Measurements from ENCODE around the gene BABAM2.

Gene BABAM2

GRCh38 chr2:28164280-28164801 is 273.8 kb downstream of the BABAM2 start:
- DNase-seq (ENCODE audit: low read depth in 2 of 2), result peak; percentile 34 to 53
- no peak overlapping the region for H3K4me3 ChIP-seq (replicated peaks in 1 of 2; ENCODE audit: low read depth in 2 of 2, low read length in 2 of 2)
- TF ChIP-seq, protein P1, sequence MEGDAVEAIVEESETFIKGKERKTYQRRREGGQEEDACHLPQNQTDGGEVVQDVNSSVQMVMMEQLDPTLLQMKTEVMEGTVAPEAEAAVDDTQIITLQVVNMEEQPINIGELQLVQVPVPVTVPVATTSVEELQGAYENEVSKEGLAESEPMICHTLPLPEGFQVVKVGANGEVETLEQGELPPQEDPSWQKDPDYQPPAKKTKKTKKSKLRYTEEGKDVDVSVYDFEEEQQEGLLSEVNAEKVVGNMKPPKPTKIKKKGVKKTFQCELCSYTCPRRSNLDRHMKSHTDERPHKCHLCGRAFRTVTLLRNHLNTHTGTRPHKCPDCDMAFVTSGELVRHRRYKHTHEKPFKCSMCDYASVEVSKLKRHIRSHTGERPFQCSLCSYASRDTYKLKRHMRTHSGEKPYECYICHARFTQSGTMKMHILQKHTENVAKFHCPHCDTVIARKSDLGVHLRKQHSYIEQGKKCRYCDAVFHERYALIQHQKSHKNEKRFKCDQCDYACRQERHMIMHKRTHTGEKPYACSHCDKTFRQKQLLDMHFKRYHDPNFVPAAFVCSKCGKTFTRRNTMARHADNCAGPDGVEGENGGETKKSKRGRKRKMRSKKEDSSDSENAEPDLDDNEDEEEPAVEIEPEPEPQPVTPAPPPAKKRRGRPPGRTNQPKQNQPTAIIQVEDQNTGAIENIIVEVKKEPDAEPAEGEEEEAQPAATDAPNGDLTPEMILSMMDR (IDR thresholded peaks at IDR 0.05; ENCODE audit: low read depth, low read length), result no peak

DNA sequence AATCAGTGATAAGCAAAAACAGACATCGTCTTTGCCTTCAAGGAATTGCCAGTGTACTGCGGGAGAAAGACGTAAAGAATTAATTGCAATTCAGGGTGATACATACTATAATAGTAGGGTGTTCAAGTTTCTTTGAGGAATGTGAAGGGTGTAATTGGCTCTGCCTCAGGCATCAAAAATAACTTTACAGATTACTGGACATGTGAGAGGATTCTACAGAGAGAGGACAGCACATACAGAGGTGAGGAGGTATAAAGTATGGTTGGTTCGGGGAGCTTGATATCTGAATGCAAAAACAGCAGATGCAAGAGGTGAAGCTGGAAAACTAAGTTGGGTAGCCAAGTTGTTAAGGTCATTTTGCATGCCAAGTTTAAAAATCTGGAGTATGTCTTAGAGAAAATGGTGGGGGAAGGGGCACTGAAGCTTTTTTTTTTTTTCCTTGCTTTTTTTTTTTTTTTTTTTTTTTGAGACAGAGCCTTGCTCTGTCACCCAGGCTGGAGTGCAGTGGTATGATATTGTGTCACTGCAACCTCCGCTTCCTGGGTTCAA is 274.6 kb downstream of the BABAM2 start:
- peak in 1 of 2 donors; percentile 41 for DNase-seq (ENCODE audit: low read depth in 2 of 2)
- no peak overlapping the region for H3K4me3 ChIP-seq (replicated peaks in 1 of 2; ENCODE audit: low read depth in 2 of 2, low read length in 2 of 2)
- TF ChIP-seq, protein P1 (IDR thresholded peaks at IDR 0.05; ENCODE audit: low read depth, low read length), result no peak

DNA sequence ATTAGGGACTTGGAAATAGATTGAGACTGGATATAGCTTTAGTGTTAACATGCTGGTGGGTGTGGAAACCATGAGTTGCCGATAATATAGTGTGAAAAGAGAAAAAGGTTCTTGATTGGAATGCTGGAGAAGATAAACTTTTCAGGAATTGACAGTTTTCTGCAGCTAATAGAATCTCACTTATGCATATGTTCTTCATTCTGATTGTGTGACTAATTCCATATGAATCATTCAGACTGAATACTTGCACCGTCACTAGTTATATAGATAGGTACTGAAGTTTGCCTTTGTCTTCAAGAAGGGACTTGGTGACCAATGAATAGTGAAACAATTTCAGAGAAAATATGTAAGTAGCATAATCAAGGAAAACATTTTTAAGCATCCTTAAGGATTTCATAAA is 276.4 kb downstream of the BABAM2 start:
- no peak overlapping the region for H3K4me3 ChIP-seq (replicated peaks in 1 of 2; ENCODE audit: low read depth in 2 of 2, low read length in 2 of 2)
- DNase-seq (ENCODE audit: low read depth in 2 of 2), result peak in 1 of 2 donors; percentile 64
- TF ChIP-seq, protein P1 (IDR thresholded peaks at IDR 0.05; ENCODE audit: low read depth, low read length), result no peak

GRCh38 chr2:28168376-28168775 is 277.8 kb downstream of the BABAM2 start:
- DNase-seq (ENCODE audit: low read depth in 2 of 2), result no peak
- TF ChIP-seq, protein P1 (IDR thresholded peaks at IDR 0.05; ENCODE audit: low read depth, low read length), result no peak

GRCh38 chr2:28169492-28169891 is 279.0 kb downstream of the BABAM2 start:
- TF ChIP-seq, protein P1 (IDR thresholded peaks at IDR 0.05; ENCODE audit: low read depth, low read length), result no peak
- no peak for DNase-seq (ENCODE audit: low read depth in 2 of 2)
- H3K4me3 ChIP-seq (replicated peaks in 1 of 2; ENCODE audit: low read depth in 2 of 2, low read length in 2 of 2), result no peak overlapping the region

More at GRCh38 chr2:28168376-28168775, 277.8 kb downstream of the BABAM2 start:
- H3K4me3 ChIP-seq (replicated peaks in 1 of 2; ENCODE audit: low read depth in 2 of 2, low read length in 2 of 2), result no peak overlapping the region

GRCh38 chr2:28172114-28172898 is 281.8 kb downstream of the BABAM2 start:
- TF ChIP-seq, protein P1 (IDR thresholded peaks at IDR 0.05; ENCODE audit: low read depth, low read length), result no peak
- H3K4me3 ChIP-seq (replicated peaks in 1 of 2; ENCODE audit: low read depth in 2 of 2, low read length in 2 of 2), result no peak overlapping the region
- peak; percentile 29 to 47 for DNase-seq (ENCODE audit: low read depth in 2 of 2)

Measured in cardiac fibroblast (primary cell).